GDM1 (cell line): ENCODE results near the gene SAPCD2.

Source experiments
- DNase-seq: peaks from one replicate; lab custom pipeline; 2025; lab: John Stamatoyannopoulos, UW

SAPCD2 gene

DNA sequence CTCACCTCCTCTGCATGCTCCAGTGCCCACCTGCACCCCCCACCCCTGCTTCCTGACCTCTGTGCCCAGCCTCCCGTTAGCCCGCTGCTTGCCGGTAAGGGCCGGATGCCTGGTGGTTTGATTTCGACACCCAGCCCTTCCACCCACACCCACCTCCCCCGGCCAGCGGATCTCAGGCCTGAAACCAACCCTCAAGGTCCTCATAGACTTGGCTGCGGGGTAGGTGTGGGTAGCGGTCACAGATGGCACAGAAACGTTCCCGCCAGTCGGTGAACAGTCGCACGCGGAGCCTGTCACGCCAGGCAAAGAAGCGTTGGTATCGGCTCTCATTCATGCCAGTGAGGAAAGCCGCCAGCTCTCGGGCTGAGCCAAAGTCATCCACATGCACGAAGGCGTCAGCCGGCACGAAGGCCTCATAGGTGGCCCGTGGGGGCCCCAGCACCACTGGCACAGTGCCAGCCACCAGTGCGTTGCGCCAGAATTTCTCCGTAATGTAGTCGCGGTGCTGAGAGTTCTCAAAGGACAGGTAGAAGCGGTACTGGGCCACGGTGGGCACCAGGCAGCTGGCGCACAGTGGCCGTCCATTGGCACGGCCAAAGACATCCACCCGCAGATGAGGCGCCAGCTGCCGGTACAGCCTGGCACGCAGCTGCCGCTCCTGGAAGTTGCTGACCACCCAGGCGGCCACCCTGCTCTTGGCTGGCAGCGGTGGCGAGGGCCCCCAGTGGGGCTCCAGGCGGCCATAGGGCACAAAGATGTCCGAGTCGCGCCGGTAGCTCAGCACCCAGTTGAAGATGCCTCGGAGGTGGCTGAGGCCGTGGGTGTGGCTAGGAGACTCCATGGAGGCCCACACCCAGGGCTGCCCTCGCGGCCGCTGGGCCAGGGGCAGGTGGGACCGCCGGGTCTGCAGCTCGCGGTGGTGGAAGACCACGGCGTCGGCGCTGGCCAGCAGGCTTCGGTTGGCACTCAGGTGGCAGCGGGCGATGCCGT, 39.5 kb downstream of the SAPCD2 start:
- peak; percentile 91 for DNase-seq

GRCh38 chr9:137030006-137030405, 40.4 kb downstream of the SAPCD2 start:
- no peak for DNase-seq

GRCh38 chr9:137029058-137029936, 41.1 kb downstream of the SAPCD2 start:
- peak; percentile 85 for DNase-seq

- peak; percentile 66 for DNase-seq
Observed at GRCh38 chr9:137028263-137029057, 41.9 kb downstream of the SAPCD2 start.

GRCh38 chr9:137027369-137028262, 42.7 kb downstream of the SAPCD2 start, which contains the start of gene ABCA2:
TSS of gene ABCA2 (minus strand) at chr9:137028237. CDS start at chr9:137028140, 97 bp downstream.
- DNase-seq: no peak

- no peak for DNase-seq
Observed at GRCh38 chr9:137026828-137027227, 43.5 kb downstream of the SAPCD2 start.

DNA sequence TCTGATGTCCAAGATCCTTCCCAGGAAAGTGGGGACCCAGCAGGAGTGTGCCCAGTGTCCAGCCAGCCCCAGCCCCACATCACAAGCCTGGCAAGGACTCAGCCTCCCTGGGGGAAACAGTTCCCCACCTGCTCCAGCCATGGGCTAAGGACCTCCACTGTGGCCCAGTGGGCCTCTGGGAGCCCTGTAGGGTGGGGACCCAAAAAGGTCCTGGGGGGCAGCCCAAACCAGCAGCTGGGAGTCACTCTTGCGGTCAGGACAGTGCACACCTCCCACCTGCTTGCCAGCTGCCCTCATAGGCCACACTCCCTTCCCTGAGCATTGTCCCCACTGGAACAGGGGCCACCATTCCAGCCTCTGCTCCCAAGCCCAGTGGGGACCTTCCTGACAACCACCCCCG, 44.0 kb downstream of the SAPCD2 start:
- no peak for DNase-seq

DNA sequence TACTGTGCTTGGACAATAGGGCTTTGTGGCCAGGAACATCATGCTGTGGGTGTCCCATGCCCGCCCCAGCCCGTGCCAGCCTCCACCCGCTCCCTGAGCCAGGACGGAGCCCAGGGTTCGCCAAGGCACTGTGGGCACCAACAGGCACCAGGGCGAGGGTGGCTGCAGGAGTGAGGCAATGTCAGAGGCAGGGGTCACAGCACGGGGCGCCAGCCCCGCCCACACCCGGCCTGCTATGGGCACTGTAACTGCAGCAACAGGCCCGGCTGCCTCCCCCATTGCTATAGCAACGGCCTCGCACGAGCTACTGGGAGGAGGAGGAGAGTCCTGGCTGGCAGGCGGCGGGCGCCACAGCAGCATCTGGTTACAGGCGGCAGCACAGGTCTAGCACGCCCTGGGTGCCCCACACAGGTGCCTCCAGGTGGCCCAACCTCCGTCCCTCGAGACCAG, 44.8 kb downstream of the SAPCD2 start:
- no peak for DNase-seq

DNA sequence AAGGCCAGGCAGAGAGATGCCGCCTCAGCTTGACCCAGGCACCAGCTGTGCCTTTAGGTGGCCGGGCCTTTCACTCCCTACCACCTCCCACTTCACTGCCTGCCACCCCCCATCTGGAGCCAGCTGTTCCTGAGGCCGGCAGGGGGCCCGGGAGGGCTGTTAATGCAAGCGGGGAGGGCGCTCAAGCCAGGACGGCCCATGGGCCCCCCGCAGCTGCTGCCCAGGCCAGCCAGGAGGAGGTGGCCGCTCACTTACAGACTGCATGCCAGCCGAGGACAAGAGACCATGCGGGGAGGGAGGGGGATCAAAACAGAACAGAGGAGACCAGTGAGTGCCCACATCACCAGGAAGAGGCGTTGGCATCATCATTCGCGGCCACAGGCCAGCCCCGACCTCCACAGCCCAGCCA, 46.8 kb downstream of the SAPCD2 start:
- DNase-seq: no peak

DNA sequence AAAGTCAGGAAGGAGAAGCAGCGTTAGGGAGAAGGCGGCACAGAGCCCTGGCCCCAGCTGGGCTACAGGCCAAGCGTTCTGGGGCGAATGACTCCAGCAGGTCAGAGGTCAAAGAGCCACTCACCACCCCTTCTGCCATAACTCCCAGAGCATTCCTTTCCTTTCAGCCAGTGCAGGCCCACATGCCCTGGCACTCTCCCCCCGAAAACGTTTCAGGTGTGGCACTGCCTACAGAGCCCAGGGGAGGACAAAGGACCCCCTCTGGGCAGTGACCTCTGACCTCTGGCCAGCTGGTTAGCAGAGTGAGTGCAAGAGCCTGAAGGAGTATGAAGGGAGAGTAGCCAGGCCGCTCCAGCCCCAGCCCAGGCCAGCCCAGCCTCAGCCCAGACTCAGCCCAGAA, 47.2 kb downstream of the SAPCD2 start:
- DNase-seq: no peak

- DNase-seq: no peak
Observed at GRCh38 chr9:137022662-137023008, 47.7 kb downstream of the SAPCD2 start.

DNA sequence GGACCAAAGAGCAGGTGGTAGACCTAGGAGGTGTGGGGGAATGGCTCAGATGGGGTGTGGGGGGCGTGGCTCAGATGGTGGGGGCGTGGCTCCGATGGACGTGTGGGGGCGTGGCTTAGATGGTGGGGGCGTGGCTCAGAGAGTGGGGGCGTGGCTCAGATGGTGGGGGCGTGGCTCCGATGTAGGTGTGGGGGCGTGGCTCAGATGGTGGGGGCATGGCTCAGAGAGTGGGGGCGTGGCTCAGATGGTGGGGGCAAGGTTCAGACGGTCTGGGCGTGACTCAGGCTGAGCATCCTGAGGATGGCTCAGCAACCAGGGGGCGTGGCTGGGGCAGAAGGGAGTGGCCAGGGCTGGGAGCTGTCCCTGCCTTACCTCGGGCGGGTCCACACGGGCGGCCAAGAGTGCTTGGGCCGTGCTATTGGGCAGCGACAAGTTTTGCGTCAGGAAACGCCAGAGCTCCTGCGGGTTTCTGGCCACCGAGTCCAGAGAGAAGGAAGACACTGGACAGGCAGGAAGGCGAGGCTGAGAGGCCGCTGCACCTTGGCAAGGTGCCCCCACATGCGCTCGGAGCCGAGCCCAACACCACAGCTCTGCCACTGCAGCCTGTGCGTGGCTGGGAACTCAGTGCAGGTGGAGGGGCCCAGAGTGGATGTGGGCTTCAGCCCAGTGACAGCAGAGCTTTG, 48.2 kb downstream of the SAPCD2 start:
- DNase-seq: peak; percentile 59

- DNase-seq: no peak
Observed at GRCh38 chr9:137021568-137021978, 48.8 kb downstream of the SAPCD2 start.

DNA sequence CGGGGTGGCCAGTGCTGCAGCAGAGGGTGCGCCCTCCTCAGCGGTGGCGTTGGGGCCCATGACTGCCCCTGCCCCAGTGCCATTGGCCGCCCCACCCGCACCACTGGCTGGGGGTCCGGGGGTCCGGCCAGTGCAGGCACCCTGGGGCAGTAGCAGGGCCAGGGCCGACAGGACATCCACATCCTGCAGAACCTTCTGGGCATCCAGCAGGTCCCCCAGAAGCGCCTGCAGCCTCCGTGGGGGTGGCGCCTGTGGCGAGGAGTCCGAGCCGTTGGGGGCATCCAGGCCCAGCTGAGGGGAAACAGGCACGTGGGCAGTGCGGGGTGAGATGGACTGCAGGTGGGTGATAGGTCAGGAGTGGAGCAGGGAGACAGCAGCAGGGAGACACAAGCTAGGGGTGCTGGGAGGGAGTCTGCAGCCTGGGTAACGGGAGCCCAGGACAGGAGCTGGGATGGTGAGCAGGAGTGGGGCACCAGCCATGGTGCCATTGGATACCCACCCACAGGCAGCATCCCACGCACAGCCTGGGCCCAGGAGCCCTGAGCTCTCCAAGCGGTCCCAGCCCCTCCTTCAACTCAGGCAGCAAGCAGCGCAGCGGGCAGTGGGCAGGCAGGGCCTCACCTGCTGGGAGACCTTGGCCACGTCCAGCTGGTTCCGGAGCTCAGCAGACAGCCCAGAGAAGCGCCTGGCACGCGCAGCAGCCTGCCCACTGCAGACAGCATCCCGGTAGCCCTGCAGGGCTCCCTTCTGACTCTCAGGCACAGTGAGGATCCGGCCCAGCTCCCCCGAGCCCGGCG, 49.4 kb downstream of the SAPCD2 start:
- DNase-seq: no peak

- no peak for DNase-seq
Observed at GRCh38 chr9:137019891-137020683, 50.3 kb downstream of the SAPCD2 start.

GRCh38 chr9:137018761-137019559, 51.4 kb downstream of the SAPCD2 start:
- DNase-seq: no peak

- no peak for DNase-seq
Observed at GRCh38 chr9:137017791-137018497, 52.4 kb downstream of the SAPCD2 start.
